Activated CD4-positive, alpha-beta T cell treated with anti-CD3 and anti-CD28 coated beads, Interleukin-2, amount 50 U/mL, for 4 hours (primary cell): ENCODE measurements around the gene SLC45A1.
A peak's percentile ranks its signal among the peaks of the same experiment; 100 is the strongest.
"Not testable (repeated sequence)": the region's sequence is repeated elsewhere in the genome, so short reads cannot be mapped to it uniquely, and the experiment has no call there.

ENCODE experiments used
- DNase-seq, 2 experiments: peaks; one replicate each; pipeline ENCODE4 v3.0.0-alpha.2; 2020

The SLC45A1 gene

DNA sequence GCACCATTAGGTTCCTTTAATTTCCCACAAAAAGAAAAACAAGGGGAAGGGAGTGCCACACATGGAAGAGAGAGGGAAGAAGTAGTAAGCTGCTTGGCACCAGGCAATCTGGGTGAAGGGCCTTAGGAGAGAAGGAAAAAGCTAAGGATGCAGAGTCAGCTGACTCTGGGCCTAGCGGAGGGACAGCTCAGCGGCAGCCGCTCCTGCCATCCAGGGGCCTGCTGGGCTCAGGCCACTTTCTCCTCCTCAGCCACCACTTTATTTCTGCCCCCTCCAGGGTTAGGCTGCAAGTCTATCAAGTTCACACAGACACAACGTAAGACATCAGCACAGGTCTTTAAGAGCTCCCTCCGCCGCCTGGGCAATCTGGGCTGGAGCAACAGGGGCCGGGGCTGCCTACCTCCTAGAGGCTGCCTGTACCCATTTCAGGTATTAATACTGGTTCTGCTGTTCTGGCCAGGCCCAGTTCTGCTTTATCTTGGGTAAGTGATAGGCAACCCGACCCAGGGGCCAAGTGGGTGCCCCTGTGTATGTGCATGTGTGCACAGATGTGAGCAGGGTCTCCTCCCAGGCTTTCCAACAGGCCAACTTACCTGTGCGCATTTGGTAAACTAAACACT is 53.6 kb downstream of the SLC45A1 start:
- no peak for DNase-seq

GRCh38 chr1:8373125-8373524 is 55.2 kb downstream of the SLC45A1 start:
- DNase-seq = no peak

DNA sequence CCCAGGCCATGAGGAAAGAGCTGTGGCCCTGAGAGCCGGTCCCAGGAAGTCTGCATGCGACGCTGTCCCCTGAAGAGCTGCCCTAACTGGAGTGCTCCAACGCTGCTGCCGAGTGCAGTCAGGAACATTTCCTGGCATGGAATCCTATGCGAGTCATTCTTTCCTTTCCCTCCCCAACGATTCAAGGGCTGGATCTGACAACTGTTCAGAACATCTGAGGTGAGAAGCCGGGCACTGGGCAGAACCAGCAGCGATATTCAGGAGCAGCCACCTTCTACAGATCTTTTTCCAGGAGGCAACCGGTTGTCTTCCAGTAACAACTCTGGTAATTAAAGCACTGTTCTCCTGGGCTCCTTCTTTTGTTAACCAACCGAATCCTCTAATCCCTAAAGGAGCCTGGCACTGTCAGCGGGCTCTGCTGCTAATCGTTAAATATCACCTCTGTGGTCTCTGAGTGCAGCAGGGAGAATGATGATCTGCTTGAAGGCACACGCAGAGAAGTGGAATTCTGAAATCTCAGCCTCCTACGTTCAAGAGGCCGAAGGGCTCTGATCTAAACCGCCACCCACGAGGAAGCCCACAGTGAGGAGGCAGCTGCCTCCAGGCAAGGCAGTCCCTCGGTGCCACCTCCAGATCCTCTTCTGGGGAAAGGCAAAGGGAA is 55.8 kb downstream of the SLC45A1 start:
- DNase-seq = no peak

DNA sequence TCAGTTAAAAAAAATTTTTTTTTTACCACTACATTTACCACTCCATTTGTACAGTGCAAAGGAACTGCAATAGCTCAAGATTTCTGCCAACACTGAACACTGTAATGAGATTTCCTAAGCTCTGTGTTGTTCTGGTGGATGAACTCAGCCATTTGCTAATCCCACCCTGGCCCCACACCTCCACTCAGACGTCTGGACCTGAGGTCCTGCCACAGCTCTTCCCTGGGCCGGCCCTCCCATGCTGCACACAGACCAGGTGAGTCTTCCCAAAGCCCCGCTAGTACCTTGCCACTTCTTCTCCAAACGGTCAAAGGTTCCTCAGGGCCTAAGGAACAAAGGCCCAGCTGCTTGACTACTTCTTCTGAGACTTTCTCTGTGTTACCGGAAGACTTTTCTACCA is 56.4 kb downstream of the SLC45A1 start:
- DNase-seq = no peak

GRCh38 chr1:8374812-8375211 is 56.9 kb downstream of the SLC45A1 start:
- DNase-seq = peak in 1 of 2 experiments; percentile 16

- DNase-seq = no peak
These were observed 58.5 kb downstream of the SLC45A1 start for GRCh38 chr1:8376358-8376840.

- DNase-seq = no peak
These were observed 59.5 kb downstream of the SLC45A1 start for GRCh38 chr1:8377271-8377981.

GRCh38 chr1:8378178-8378577 is 60.3 kb downstream of the SLC45A1 start:
- DNase-seq = no peak

GRCh38 chr1:8378981-8379470 is 61.1 kb downstream of the SLC45A1 start:
- DNase-seq = no peak

- no peak for DNase-seq
These were observed 61.7 kb downstream of the SLC45A1 start for GRCh38 chr1:8379513-8380186.

- not testable (repeated sequence) for DNase-seq
These were observed 62.4 kb downstream of the SLC45A1 start for GRCh38 chr1:8380310-8380709.

DNA sequence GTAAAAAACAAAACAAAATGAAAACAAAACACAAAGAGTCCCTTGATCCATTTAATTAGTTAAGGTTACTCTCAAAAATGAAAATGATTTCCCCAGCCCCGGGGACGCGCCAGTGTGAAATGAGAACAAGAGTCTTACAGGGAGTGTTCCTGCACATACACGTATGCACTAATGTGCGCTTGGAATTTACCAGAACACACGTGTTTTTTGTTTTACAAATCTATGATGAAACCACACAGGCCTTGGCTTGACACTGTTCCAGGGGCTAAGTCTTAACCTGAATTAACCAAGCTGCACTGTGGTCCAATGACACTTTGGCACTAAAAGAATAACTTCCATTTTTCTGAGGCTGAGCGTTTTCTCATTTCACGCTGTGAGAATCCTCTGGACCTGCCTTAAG is 63.7 kb downstream of the SLC45A1 start:
- no peak for DNase-seq

GRCh38 chr1:8382051-8382505 is 64.2 kb downstream of the SLC45A1 start:
- DNase-seq = no peak

- no peak for DNase-seq
These were observed 64.9 kb downstream of the SLC45A1 start for GRCh38 chr1:8382608-8383505.

DNA sequence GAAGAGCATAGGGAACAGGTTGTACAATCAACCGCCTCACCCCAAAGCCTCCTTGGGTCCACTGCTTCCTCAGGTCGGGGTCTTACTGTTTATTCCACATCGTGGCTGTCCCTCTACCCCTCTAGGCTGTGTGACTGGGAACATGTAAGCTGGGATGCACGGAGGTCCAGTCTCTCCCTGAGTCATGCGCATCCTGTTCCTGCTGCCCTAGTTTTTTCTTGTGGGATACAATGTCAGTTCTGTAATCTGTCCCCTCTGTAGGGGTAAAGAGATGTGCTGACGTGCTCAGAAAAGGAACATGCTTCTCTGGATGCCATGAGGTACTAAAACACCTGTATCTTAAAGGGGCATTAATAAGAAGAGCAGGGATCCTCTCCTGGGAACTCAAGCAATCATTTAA is 66.2 kb downstream of the SLC45A1 start:
- no peak for DNase-seq

DNA sequence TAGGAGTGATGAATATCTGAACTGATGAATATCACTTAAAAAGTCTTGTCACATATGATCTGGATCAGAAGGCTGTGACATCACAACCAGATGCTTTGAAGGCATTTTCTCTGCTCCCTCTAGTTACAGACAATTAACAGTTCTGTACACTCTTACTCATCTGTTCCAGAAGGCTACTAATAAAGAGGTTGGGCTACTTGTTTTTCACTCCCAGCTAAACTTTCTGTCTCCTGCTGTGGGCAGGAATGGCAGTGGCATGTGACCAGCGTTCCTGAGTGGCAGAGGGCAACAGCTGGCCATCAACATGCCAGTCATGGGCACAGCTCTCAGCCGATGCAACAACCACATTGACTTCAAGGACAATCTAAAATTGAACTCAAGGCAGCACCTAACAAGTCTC is 66.7 kb downstream of the SLC45A1 start:
- DNase-seq = no peak

DNA sequence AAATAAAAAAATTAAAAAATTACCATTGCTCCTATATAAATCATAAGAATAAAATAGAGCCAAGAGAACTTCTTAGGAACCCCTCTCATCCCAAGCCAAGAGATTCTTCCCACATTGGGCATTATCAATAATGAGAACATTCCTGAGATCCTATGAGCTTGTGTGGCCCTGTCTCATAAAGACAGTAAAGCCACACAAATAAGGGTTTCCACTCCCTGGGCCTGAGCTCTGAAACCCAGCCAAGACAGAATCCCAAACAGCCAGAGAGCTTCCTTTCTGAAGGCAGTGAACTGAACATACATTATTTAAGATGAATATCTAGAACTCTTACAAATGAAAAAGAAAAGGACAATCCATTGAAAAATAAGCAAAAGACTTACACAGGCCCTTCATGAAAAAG is 68.3 kb downstream of the SLC45A1 start:
- no peak for DNase-seq

DNA sequence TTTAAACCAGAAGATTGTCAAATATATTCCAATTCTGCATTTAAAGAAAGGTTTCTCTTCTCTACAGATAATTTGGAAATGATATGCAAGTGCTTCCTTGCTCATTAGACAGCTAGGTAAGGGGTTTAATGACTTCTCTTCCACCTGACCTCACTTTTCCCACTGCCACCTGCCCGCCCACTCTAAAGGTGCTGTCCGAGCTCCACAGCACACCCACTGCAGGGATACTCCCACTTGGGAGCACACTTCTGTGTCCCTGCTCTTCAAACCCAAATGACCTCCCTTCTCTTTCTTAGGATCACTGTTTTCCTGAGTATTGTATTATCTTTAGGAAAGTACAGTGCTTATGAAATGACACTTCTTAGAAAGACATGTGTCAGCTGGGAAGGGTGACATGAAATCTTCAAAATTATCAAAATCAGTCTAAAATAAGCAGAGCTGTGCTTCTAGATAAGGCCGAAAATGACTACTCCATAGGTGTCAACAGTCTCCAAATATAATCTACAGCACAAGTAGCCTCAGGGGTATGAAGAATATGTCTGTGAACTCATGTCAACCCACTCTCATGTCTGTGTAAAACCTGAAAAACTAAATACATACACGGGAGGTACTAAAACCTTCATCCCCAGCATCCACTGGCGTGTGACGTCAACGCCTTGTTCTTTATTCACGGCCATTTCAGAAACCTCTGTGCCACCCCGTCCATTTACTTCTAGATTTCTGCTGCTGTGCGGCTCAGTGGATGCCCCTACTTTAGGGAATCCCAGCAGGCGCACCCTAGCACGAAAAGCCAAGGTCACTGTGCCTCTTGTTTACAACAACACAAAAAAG is 71.0 kb downstream of the SLC45A1 start:
- DNase-seq = no peak

DNA sequence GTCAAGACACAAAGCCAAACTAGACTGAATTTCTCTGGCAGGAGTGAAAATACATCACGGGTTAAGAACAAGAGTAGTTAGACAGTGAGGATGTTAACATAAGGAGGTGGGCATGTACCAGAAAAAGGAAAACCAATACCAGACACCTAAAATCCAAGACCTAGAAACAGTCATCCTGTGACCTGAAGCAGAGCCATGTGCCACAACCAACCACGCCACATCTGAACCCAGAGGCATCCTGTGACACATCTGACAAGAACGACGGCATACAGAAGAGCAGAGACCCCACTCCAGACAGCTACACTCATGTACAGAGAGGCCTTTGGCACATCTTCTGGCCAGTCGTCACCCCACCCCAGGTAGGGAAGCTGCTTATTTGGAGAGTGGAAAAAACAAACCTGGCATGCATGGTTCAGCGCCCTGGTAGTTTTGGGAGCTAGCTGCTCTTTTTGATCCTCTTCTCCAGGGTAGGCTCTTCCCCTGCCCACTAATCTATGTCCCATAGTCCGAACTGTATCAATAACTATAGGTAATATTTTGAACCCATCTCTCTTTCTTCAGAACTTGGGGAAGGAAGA is 72.1 kb downstream of the SLC45A1 start:
- DNase-seq = no peak

DNA sequence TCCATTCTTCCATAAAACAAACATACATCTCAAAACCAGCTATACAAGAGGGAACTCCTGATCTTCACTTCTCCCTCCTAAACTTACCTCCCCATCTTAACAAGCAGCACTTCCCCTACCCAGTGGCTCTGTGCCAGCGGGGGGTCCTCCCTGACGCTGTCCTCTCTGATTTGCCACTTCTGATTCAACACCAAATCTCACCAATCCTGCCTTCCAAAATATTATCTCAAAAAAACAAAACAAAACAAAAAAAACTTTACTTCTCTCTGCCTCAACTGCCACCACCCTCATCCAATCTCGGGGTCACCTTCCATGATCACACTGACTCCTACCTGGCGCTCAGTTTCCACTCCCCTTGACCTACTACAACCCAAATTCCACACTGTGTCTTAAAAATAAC is 72.8 kb downstream of the SLC45A1 start:
- no peak for DNase-seq

GRCh38 chr1:8392522-8392921 is 74.6 kb downstream of the SLC45A1 start:
- DNase-seq = no peak
